Liver (tissue), 3 donors: Measurements from ENCODE around the gene SLC2A5.

Source experiments
- EGR1 ChIP-seq, 2 donors: IDR thresholded peaks; 2 replicates each; pipeline ENCODE4 v1.6.1; 2016 to 2018; ENCODE audit warnings: antibody characterized with exemption in 2 of 2, low read depth in 2 of 2
- FOXA1 ChIP-seq: IDR thresholded peaks from 2 replicates; pipeline ENCODE4 v1.6.1; 2016; ENCODE audit warnings: antibody characterized with exemption
- FOXA2 ChIP-seq: IDR thresholded peaks from 2 replicates; pipeline ENCODE4 v1.6.1; 2016; ENCODE audit warnings: antibody characterized with exemption
- GABPA ChIP-seq, 2 donors: IDR thresholded peaks in 1 of 2; conservative IDR thresholded peaks in 1 of 2; 2 replicates each; pipeline ENCODE4 v1.6.1; 2016; ENCODE audit warnings: antibody characterized with exemption in 2 of 2, mild to moderate bottlenecking in 1 of 2, moderate library complexity in 1 of 2
- HNF4A ChIP-seq, 2 donors: conservative IDR thresholded peaks; 2 replicates each; pipeline ENCODE4 v1.6.1; 2016; ENCODE audit warnings: antibody characterized with exemption in 2 of 2, mild to moderate bottlenecking in 2 of 2
- NR2F2 ChIP-seq: IDR thresholded peaks from 2 replicates; pipeline ENCODE4 v1.6.1; 2016; ENCODE audit warnings: antibody characterized with exemption
- RXRA ChIP-seq, 2 donors: IDR thresholded peaks; 2 replicates each; pipeline ENCODE4 v1.6.1; 2017 to 2018; ENCODE audit warnings: antibody characterized with exemption in 2 of 2, mild to moderate bottlenecking in 1 of 2
- SP1 ChIP-seq: IDR thresholded peaks from 2 replicates; pipeline ENCODE4 v1.6.1; 2018; ENCODE audit warnings: antibody characterized with exemption, mild to moderate bottlenecking
- TAF1 ChIP-seq: conservative IDR thresholded peaks from 2 replicates; pipeline ENCODE4 v1.6.1; 2016; ENCODE audit warnings: antibody characterized with exemption, mild to moderate bottlenecking
- YY1 ChIP-seq: IDR thresholded peaks from 2 replicates; pipeline ENCODE4 v1.6.1; 2016; ENCODE audit warnings: antibody characterized with exemption, mild to moderate bottlenecking
- TF ChIP-seq, protein P1 (sequence below): fragments of 150-350 bp; IDR thresholded peaks from 2 replicates; pipeline ENCODE4 v1.5.1; 2017; ENCODE audit warnings: improper control_type of control experiment, low read depth, low read length; ENCODE audit not compliant: missing input control
- TF ChIP-seq, protein P2 (sequence below): IDR thresholded peaks from 2 replicates; pipeline ENCODE4 v1.6.1; 2016; ENCODE audit warnings: antibody characterized with exemption
- TF ChIP-seq, protein P3 (sequence below): IDR thresholded peaks from 2 replicates; pipeline ENCODE4 v1.6.1; 2016; ENCODE audit warnings: antibody characterized with exemption, mild to moderate bottlenecking
- TF ChIP-seq, protein P4 (sequence below): IDR thresholded peaks from 2 replicates; pipeline ENCODE4 v1.6.1; 2016; ENCODE audit warnings: antibody characterized with exemption
- donor health status: healthy.
- donor health status: healthy.

DNA sequence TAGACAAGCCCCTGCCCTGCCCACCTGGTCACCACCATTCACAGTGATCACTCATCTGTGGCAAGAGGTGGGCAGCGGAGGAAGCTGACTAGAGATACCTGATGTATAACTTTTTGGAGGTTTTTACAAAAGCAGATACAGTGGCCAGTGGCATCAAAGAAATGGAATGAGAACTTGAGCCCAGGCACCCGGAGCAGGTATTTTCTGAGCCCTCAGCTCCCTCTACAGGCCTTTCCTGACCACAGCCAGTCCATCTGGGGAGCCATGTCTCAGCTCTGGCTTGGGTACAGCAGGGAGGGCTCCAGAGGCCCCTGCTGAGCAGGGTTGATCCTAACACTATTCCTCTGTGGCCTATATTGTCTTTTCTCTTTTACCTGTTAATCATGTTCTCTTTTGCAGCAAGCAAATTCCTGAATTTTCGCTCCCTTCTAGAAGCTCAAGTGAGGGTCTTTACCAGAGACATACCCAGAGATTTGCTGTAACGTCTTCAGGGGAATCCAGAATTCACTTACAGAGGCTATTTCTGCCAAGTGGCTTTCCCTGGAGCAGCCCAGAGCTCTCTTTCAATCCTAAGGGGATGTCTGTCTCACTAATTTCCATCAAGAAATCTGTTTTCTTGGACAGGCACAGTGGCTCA lies 32.2 kb upstream of the SLC2A5 start:
- TF ChIP-seq, protein P1, sequence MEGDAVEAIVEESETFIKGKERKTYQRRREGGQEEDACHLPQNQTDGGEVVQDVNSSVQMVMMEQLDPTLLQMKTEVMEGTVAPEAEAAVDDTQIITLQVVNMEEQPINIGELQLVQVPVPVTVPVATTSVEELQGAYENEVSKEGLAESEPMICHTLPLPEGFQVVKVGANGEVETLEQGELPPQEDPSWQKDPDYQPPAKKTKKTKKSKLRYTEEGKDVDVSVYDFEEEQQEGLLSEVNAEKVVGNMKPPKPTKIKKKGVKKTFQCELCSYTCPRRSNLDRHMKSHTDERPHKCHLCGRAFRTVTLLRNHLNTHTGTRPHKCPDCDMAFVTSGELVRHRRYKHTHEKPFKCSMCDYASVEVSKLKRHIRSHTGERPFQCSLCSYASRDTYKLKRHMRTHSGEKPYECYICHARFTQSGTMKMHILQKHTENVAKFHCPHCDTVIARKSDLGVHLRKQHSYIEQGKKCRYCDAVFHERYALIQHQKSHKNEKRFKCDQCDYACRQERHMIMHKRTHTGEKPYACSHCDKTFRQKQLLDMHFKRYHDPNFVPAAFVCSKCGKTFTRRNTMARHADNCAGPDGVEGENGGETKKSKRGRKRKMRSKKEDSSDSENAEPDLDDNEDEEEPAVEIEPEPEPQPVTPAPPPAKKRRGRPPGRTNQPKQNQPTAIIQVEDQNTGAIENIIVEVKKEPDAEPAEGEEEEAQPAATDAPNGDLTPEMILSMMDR: peak; percentile 42
- TF ChIP-seq, protein P2, sequence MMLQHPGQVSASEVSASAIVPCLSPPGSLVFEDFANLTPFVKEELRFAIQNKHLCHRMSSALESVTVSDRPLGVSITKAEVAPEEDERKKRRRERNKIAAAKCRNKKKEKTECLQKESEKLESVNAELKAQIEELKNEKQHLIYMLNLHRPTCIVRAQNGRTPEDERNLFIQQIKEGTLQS: no peak
- TF ChIP-seq EGR1 (IDR thresholded peaks at IDR 0.05; ENCODE audit: low read depth in 2 of 2): no peak
- TF ChIP-seq, protein P3, sequence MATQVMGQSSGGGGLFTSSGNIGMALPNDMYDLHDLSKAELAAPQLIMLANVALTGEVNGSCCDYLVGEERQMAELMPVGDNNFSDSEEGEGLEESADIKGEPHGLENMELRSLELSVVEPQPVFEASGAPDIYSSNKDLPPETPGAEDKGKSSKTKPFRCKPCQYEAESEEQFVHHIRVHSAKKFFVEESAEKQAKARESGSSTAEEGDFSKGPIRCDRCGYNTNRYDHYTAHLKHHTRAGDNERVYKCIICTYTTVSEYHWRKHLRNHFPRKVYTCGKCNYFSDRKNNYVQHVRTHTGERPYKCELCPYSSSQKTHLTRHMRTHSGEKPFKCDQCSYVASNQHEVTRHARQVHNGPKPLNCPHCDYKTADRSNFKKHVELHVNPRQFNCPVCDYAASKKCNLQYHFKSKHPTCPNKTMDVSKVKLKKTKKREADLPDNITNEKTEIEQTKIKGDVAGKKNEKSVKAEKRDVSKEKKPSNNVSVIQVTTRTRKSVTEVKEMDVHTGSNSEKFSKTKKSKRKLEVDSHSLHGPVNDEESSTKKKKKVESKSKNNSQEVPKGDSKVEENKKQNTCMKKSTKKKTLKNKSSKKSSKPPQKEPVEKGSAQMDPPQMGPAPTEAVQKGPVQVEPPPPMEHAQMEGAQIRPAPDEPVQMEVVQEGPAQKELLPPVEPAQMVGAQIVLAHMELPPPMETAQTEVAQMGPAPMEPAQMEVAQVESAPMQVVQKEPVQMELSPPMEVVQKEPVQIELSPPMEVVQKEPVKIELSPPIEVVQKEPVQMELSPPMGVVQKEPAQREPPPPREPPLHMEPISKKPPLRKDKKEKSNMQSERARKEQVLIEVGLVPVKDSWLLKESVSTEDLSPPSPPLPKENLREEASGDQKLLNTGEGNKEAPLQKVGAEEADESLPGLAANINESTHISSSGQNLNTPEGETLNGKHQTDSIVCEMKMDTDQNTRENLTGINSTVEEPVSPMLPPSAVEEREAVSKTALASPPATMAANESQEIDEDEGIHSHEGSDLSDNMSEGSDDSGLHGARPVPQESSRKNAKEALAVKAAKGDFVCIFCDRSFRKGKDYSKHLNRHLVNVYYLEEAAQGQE: no peak
- TF ChIP-seq HNF4A (conservative IDR thresholded peaks at IDR 0.05): no peak
- TF ChIP-seq TAF1: no peak
- TF ChIP-seq FOXA2: no peak
- TF ChIP-seq SP1: no peak
- TF ChIP-seq NR2F2: no peak
- no peak for TF ChIP-seq GABPA (IDR thresholded peaks at IDR 0.05 in 1 of 2, conservative IDR thresholded peaks at IDR 0.05 in 1 of 2)
- TF ChIP-seq FOXA1: no peak
- TF ChIP-seq, protein P4, sequence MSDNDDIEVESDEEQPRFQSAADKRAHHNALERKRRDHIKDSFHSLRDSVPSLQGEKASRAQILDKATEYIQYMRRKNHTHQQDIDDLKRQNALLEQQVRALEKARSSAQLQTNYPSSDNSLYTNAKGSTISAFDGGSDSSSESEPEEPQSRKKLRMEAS: no peak
- TF ChIP-seq RXRA (IDR thresholded peaks at IDR 0.05): no peak
- no peak for TF ChIP-seq YY1
